Coronary artery (tissue), 2 donors: ENCODE measurements around the gene UAP1L1.

Source experiments
- DNase-seq: peaks from one replicate; pipeline ENCODE4 v3.0.0-alpha.2; 2017; ENCODE audit warnings: low spot score
- H3K27ac ChIP-seq, 2 donors: fragments of 200-600 bp; sonication (generic); one replicate each; pipeline ENCODE4 v1.5.1; 2016 to 2019
- H3K4me3 ChIP-seq: fragments of 200-600 bp; sonication (generic); 2 replicates; pipeline ENCODE4 v1.5.1; 2016; ENCODE audit warnings: mild to moderate bottlenecking, moderate library complexity
- TF ChIP-seq, protein P1 (sequence below): fragments of 200-600 bp; sonication (generic); IDR thresholded peaks from one replicate; pipeline ENCODE4 v1.5.1; 2019; ENCODE audit warnings: antibody characterized with exemption

Gene UAP1L1

GRCh38 chr9:137073992-137074399, 3.3 kb upstream of the UAP1L1 start:
- Histone ChIP-seq H3K27ac (no peak overlapping the region), H3K4me3 (no peak overlapping the region)
- no peak for DNase-seq
- TF ChIP-seq, protein P1, sequence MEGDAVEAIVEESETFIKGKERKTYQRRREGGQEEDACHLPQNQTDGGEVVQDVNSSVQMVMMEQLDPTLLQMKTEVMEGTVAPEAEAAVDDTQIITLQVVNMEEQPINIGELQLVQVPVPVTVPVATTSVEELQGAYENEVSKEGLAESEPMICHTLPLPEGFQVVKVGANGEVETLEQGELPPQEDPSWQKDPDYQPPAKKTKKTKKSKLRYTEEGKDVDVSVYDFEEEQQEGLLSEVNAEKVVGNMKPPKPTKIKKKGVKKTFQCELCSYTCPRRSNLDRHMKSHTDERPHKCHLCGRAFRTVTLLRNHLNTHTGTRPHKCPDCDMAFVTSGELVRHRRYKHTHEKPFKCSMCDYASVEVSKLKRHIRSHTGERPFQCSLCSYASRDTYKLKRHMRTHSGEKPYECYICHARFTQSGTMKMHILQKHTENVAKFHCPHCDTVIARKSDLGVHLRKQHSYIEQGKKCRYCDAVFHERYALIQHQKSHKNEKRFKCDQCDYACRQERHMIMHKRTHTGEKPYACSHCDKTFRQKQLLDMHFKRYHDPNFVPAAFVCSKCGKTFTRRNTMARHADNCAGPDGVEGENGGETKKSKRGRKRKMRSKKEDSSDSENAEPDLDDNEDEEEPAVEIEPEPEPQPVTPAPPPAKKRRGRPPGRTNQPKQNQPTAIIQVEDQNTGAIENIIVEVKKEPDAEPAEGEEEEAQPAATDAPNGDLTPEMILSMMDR = no peak

GRCh38 chr9:137074657-137075274, 2.6 kb upstream of the UAP1L1 start:
- no peak for DNase-seq
- H3K4me3 ChIP-seq = no peak overlapping the region
- H3K27ac ChIP-seq = no peak overlapping the region
- TF ChIP-seq, protein P1 = no peak

DNA sequence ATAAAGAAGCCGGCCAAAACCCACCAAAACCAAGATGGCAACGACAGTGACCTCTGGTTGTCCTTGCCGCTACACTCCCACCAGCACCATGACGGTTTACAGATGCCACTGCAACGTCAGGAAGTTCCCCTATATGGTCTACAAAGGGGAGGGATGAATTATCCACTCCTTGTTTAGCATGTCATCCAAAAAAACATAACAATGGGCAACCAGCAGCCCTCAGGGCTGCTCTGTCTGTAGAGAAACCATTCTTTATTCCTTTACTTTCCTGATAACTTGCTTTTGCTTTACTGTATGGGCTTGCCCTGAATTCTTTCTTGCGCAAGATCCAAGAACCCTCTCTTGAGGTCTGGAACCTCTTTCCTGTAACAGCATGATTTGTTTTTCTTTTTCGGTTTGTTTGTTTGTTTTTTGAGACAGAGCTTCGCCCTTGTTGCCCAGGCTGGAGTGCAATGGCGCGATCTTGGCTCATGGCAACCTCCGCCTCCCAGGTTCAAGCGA, 2.0 kb upstream of the UAP1L1 start:
- Histone ChIP-seq H3K4me3 (no peak overlapping the region), H3K27ac (no peak overlapping the region)
- TF ChIP-seq, protein P1 = no peak
- DNase-seq = no peak

GRCh38 chr9:137076636-137077009, 694 bp upstream of the UAP1L1 start:
- no peak for DNase-seq
- peak overlapping the region; percentile 72 for H3K4me3 ChIP-seq
- TF ChIP-seq, protein P1 = no peak
- H3K27ac ChIP-seq = peak overlapping the region in 1 of 2 donors; percentile 68

DNA sequence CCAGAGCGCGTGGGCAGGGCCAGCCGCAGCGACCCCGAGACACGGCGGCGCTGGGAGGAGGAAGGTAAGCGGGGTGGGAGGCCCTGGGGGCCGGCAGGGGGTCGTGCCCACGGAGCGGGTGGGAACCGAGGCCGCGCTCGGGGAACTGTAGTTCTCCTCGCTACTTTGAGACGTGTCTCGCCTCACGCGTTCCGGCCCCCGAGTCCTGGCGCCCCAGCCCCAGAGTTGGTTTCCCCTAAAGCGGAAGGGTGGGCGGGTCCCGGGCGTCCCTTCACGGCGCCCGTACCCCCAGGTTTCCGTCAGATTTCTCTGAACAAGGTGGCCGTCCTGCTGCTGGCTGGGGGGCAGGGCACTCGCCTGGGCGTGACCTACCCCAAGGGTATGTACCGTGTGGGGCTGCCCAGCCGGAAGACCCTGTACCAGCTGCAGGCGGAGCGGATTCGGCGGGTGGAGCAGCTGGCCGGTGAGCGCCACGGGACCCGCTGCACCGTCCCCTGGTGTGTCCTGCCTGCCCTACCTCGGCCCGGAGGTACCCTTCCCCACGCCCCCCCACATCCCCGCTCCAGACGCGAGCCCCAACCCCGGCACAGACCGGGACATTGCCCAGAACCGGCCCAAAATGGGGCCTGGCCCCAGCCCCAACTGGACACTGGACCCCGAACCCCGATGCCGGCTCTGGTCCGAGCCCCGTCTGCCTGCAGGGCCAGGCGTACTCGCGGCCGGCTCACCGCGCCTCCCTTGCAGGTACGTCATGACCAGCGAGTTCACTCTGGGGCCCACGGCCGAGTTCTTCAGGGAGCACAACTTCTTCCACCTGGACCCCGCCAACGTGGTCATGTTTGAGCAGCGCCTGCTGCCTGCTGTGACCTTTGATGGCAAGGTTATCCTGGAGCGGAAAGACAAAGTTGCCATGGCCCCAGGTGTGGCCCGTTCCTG, 709 bp downstream of the UAP1L1 start:
- no peak for DNase-seq
- Histone ChIP-seq H3K27ac (peak overlapping the region in 1 of 2 donors; percentile 68), H3K4me3 (peak overlapping the region; percentile 72)
- TF ChIP-seq, protein P1 = no peak

GRCh38 chr9:137078701-137079400, 1.5 kb downstream of the UAP1L1 start:
- H3K27ac ChIP-seq = no peak overlapping the region
- DNase-seq = no peak
- TF ChIP-seq, protein P1 = no peak
- H3K4me3 ChIP-seq = peak overlapping the region; percentile 72
